AG04450 (cell line): Measurements from ENCODE around the gene TSPEAR. TPM values are rescaled to one million over a fixed set of nuclear protein-coding genes. Genes with fewer than 3 reads are reported as not detected.

Experiments used
- CTCF ChIA-PET: fragments of 300-600, 350-600 bp; formaldehyde crosslinking; extraction: SDS; loops from one replicate; lab custom pipeline; 2022; ENCODE audit warnings: antibody characterized with exemption, inconsistent platforms; lab: Charles Lee
- POLR2A ChIA-PET: fragments of 350-600 bp; formaldehyde crosslinking; extraction: SDS; loops from one replicate; lab custom pipeline; 2021; ENCODE audit warnings: antibody characterized with exemption, inconsistent platforms; lab: Yijun Ruan, JAX
- DNase-seq: peaks from one replicate; pipeline ENCODE4 v3.0.0-alpha.2; 2011; ENCODE audit warnings: low read depth, low spot score
- H3K27ac ChIP-seq: one replicate; pipeline ENCODE4 v1.5.1; 2012; ENCODE audit warnings: low read depth, low read length, control low read depth
- H3K27me3 ChIP-seq: one replicate; pipeline ENCODE4 v1.6.0; 2012; ENCODE audit warnings: low read length; ENCODE audit not compliant: control insufficient read depth, insufficient read depth
- H3K4me3 ChIP-seq: 2 replicates; pipeline ENCODE4 v1.5.1; 2011; ENCODE audit warnings: mild to moderate bottlenecking, low read depth, low read length, control low read depth
- H3K9me3 ChIP-seq: 2 replicates; pipeline ENCODE4 v1.5.1; 2012; ENCODE audit warnings: low read length; ENCODE audit not compliant: control insufficient read depth, insufficient read depth
- CTCF ChIP-seq: IDR thresholded peaks from 2 replicates; pipeline ENCODE4 v1.5.1; 2011; ENCODE audit warnings: low read depth, low read length, control low read depth, inconsistent platforms
- polyA plus RNA-seq: library from polyadenylated mRNA; depleted of rRNA; stranded (reverse); fragments of >200 nt; gene quantifications from 2 replicates; pipeline ENCODE4 v1.2.3, GENCODE V29; 2011

Gene TSPEAR
- polyA plus RNA-seq, 1 experiment = not detected

GRCh38 chr21:44710756-44711326 is 531 bp downstream of the TSPEAR start:
- Histone ChIP-seq H3K27me3 (peaks cover 83% of the 10 kb centered on the region), H3K9me3 (no peaks in the 10 kb centered on the region; the same call in 1 of the 2 replicates), H3K4me3 (no peak overlapping the region), H3K27ac (no peak overlapping the region)
- DNase-seq = no peak
- ChIA-PET CTCF (no interaction called here), POLR2A (no interaction called here)
- no peak for TF ChIP-seq CTCF

GRCh38 chr21:44710294-44710665 is 1.1 kb downstream of the TSPEAR start:
- Histone ChIP-seq H3K9me3 (no peaks in the 10 kb centered on the region; the same call in 1 of the 2 replicates), H3K27me3 (peaks cover 84% of the 10 kb centered on the region), H3K4me3 (no peak overlapping the region), H3K27ac (no peak overlapping the region)
- CTCF ChIA-PET = interaction anchor here (0.7 kb wide), 1 partner anchor 228 kb away, joined by 3 read pairs; no protein-coding TSS in a partner anchor
- POLR2A ChIA-PET = no interaction called here
- no peak for DNase-seq
- no peak for TF ChIP-seq CTCF

- no peak for DNase-seq
- no peak for TF ChIP-seq CTCF
- ChIA-PET CTCF (interaction anchor here (0.7 kb wide), 1 partner anchor 228 kb away, joined by 3 read pairs; no protein-coding TSS in a partner anchor), POLR2A (no interaction called here)
- Histone ChIP-seq H3K4me3 (no peak overlapping the region), H3K27ac (no peak overlapping the region), H3K9me3 (no peaks in the 10 kb centered on the region; the same call in 1 of the 2 replicates), H3K27me3 (peaks cover 81% of the 10 kb centered on the region)
These were observed 1.7 kb downstream of the TSPEAR start for GRCh38 chr21:44709426-44710293.

GRCh38 chr21:44708866-44709425 is 2.4 kb downstream of the TSPEAR start:
- TF ChIP-seq CTCF = no peak
- ChIA-PET CTCF (no interaction called here), POLR2A (no interaction called here)
- Histone ChIP-seq H3K27ac (no peak overlapping the region), H3K9me3 (no peaks in the 10 kb centered on the region; the same call in 1 of the 2 replicates), H3K4me3 (no peak overlapping the region), H3K27me3 (peaks cover 85% of the 10 kb centered on the region)
- no peak for DNase-seq
